Neural progenitor cell (in vitro differentiated cells): Measurements from ENCODE around the gene IL13RA2. TPM values are rescaled to one million over a fixed set of nuclear protein-coding genes. Genes with fewer than 3 reads are reported as not detected.

Experiments used
- DNase-seq: peaks from one replicate; pipeline ENCODE4 v3.0.0-alpha.2; 2016; ENCODE audit warnings: low spot score
- H2AFZ ChIP-seq: fragments of 200-600 bp; sonication (generic); replicated peaks from 2 replicates; pipeline ENCODE4 v1.6.1; 2016; ENCODE audit warnings: antibody characterized with exemption
- H3F3A ChIP-seq: fragments of 200-600 bp; sonication (generic); 2 replicates; pipeline ENCODE4 v1.6.1; 2016; ENCODE audit warnings: antibody characterized with exemption, low read depth
- H3K27ac ChIP-seq: fragments of 200-600 bp; sonication (generic); 2 replicates; pipeline ENCODE4 v1.5.1; 2016; ENCODE audit warnings: mild to moderate bottlenecking
- H3K27me3 ChIP-seq: fragments of 200-600 bp; sonication (generic); 2 replicates; pipeline ENCODE4 v1.6.1; 2016; ENCODE audit warnings: mild to moderate bottlenecking, moderate library complexity
- H3K36me3 ChIP-seq: fragments of 200-600 bp; sonication (generic); 2 replicates; pipeline ENCODE4 v1.5.1; 2016
- H3K4me1 ChIP-seq: fragments of 200-600 bp; sonication (generic); 2 replicates; pipeline ENCODE4 v1.6.1; 2016; ENCODE audit warnings: mixed run types
- H3K4me2 ChIP-seq: fragments of 200-600 bp; sonication (generic); 2 replicates; pipeline ENCODE4 v1.6.1; 2016
- H3K4me3 ChIP-seq: fragments of 200-600 bp; sonication (generic); 2 replicates; pipeline ENCODE4 v1.5.1; 2016
- H3K79me2 ChIP-seq: fragments of 200-600 bp; sonication (generic); 2 replicates; pipeline ENCODE4 v1.6.1; 2016; ENCODE audit warnings: low read depth
- H3K9ac ChIP-seq: fragments of 200-600 bp; sonication (generic); 2 replicates; pipeline ENCODE4 v1.6.1; 2016
- H3K9me3 ChIP-seq: fragments of 200-600 bp; sonication (generic); 2 replicates; pipeline ENCODE4 v1.5.1; 2016; ENCODE audit warnings: low read depth
- H4K20me1 ChIP-seq: fragments of 200-600 bp; sonication (generic); 2 replicates; pipeline ENCODE4 v1.6.1; 2016; ENCODE audit warnings: low read depth
- H3K27ac Mint-ChIP-seq: 3 replicates; pipeline ENCODE4 v1.8.0; 2021; ENCODE audit warnings: mixed read lengths
- H3K27me3 Mint-ChIP-seq: 2 replicates; pipeline ENCODE4 v1.8.0; 2022; ENCODE audit warnings: low read depth, mild to moderate bottlenecking, inconsistent platforms, moderate library complexity, mixed read lengths; ENCODE audit not compliant: insufficient read depth
- H3K36me3 Mint-ChIP-seq: 3 replicates; pipeline ENCODE4 v1.8.0; 2021; ENCODE audit warnings: mixed read lengths
- H3K4me1 Mint-ChIP-seq: 3 replicates; pipeline ENCODE4 v1.8.0; 2021; ENCODE audit warnings: mixed read lengths
- H3K4me3 Mint-ChIP-seq: 3 replicates; pipeline ENCODE4 v1.8.0; 2021; ENCODE audit warnings: mild to moderate bottlenecking, moderate library complexity, mixed read lengths
- H3K9me3 Mint-ChIP-seq: 3 replicates; pipeline ENCODE4 v1.8.0; 2020; ENCODE audit warnings: mixed read lengths
- CTCF ChIP-seq: fragments of 200-600 bp; sonication (generic); IDR thresholded peaks from 2 replicates; pipeline ENCODE4 v1.5.1; 2017; ENCODE audit warnings: antibody characterized with exemption, mild to moderate bottlenecking
- EZH2 ChIP-seq: fragments of 200-600 bp; sonication (generic); IDR thresholded peaks from 2 replicates; pipeline ENCODE4 v1.6.1; 2017; ENCODE audit warnings: antibody characterized with exemption, mild to moderate bottlenecking, moderate library complexity
- EZH2phosphoT487 ChIP-seq: fragments of 200-600 bp; sonication (generic); IDR thresholded peaks from 2 replicates; pipeline ENCODE4 v1.6.1; 2017; ENCODE audit warnings: antibody characterized with exemption
- total RNA-seq: library from RNA; depleted of rRNA; stranded (reverse); fragments of >200 nt; gene quantifications from 2 replicates; pipeline ENCODE4 v1.2.3, GENCODE V29; 2015; ENCODE audit warnings: low replicate concordance

The IL13RA2 gene
- total RNA-seq, 1 donor from 2014 or later = not detected

GRCh38 chrX:115023139-115023538, 5.7 kb upstream of the IL13RA2 start:
- no peaks in the 10 kb centered on the region for H3K36me3 ChIP-seq
- no peaks in the 10 kb centered on the region for H3K27me3 Mint-ChIP-seq

GRCh38 chrX:115021121-115021520, 3.7 kb upstream of the IL13RA2 start:
- Mint-ChIP-seq H3K27ac (no peak overlapping the region), H3K36me3 (no peaks in the 10 kb centered on the region), H3K4me3 (no peak overlapping the region), H3K9me3 (no peaks in the 10 kb centered on the region), H3K27me3 (no peaks in the 10 kb centered on the region), H3K4me1 (peaks cover 4% of the 10 kb centered on the region)
- Histone ChIP-seq H3K9me3 (no peaks in the 10 kb centered on the region), H3K9ac (no peak overlapping the region), H4K20me1 (no peaks in the 10 kb centered on the region), H3K27me3 (no peaks in the 10 kb centered on the region), H3K27ac (no peak overlapping the region), H3K4me1 (no peaks in the 10 kb centered on the region), H3K4me2 (no peak overlapping the region), H3F3A (no peaks in the 10 kb centered on the region), H3K36me3 (no peaks in the 10 kb centered on the region), H2AFZ (no peak overlapping the region), H3K79me2 (no peaks in the 10 kb centered on the region), H3K4me3 (no peak overlapping the region)
- no peak for TF ChIP-seq EZH2
- no peak for TF ChIP-seq EZH2phosphoT487
- TF ChIP-seq CTCF = no peak
- no peak for DNase-seq

More at GRCh38 chrX:115023139-115023538, 5.7 kb upstream of the IL13RA2 start:
- H3K27me3 ChIP-seq = no peaks in the 10 kb centered on the region
- DNase-seq = no peak
- Mint-ChIP-seq H3K36me3 (no peaks in the 10 kb centered on the region), H3K4me1 (no peaks in the 10 kb centered on the region), H3K4me3 (no peak overlapping the region), H3K27ac (no peak overlapping the region), H3K9me3 (no peaks in the 10 kb centered on the region)
- no peaks in the 10 kb centered on the region for H3K4me1 ChIP-seq
- no peak for TF ChIP-seq EZH2
- TF ChIP-seq EZH2phosphoT487 = no peak
- no peak for TF ChIP-seq CTCF
- no peaks in the 10 kb centered on the region for H3K9me3 ChIP-seq
- H4K20me1 ChIP-seq = no peaks in the 10 kb centered on the region
- H3K79me2 ChIP-seq = no peaks in the 10 kb centered on the region
- no peak overlapping the region for H3K4me3 ChIP-seq
- no peak overlapping the region for H2AFZ ChIP-seq
- no peak overlapping the region for H3K27ac ChIP-seq
- no peak overlapping the region for H3K4me2 ChIP-seq
- no peaks in the 10 kb centered on the region for H3F3A ChIP-seq
- no peak overlapping the region for H3K9ac ChIP-seq

GRCh38 chrX:115018944-115019343, 1.5 kb upstream of the IL13RA2 start:
- no peaks in the 10 kb centered on the region for H3K9me3 ChIP-seq
- no peak overlapping the region for H3K4me2 ChIP-seq
- no peak for DNase-seq
- no peak overlapping the region for H3K27ac ChIP-seq
- no peaks in the 10 kb centered on the region for H3K79me2 ChIP-seq
- H3K27me3 ChIP-seq = no peaks in the 10 kb centered on the region
- no peaks in the 10 kb centered on the region for H4K20me1 ChIP-seq
- H3F3A ChIP-seq = no peaks in the 10 kb centered on the region
- no peaks in the 10 kb centered on the region for H3K9me3 Mint-ChIP-seq
- TF ChIP-seq EZH2 (no peak), CTCF (no peak), EZH2phosphoT487 (no peak)
- H3K4me1 ChIP-seq = no peaks in the 10 kb centered on the region
- no peak overlapping the region for H3K4me3 ChIP-seq
- H3K27ac Mint-ChIP-seq = no peak overlapping the region
- H2AFZ ChIP-seq = no peak overlapping the region
- peaks cover 4% of the 10 kb centered on the region for H3K4me1 Mint-ChIP-seq
- H3K27me3 Mint-ChIP-seq = no peaks in the 10 kb centered on the region
- H3K9ac ChIP-seq = no peak overlapping the region
- no peak overlapping the region for H3K4me3 Mint-ChIP-seq
- H3K36me3 ChIP-seq = no peaks in the 10 kb centered on the region
- H3K36me3 Mint-ChIP-seq = no peaks in the 10 kb centered on the region
